ENCODE data around the gene EFCAB14. TPM values are rescaled to one million over a fixed set of nuclear protein-coding genes. Genes with fewer than 3 reads are reported as not detected.
"Not testable (repeated sequence)": the region's sequence is repeated elsewhere in the genome, so short reads cannot be mapped to it uniquely, and the experiment has no call there.

The EFCAB14 gene
- total RNA-seq, 1 experiment from 2014 or later: 95.4 TPM

DNA sequence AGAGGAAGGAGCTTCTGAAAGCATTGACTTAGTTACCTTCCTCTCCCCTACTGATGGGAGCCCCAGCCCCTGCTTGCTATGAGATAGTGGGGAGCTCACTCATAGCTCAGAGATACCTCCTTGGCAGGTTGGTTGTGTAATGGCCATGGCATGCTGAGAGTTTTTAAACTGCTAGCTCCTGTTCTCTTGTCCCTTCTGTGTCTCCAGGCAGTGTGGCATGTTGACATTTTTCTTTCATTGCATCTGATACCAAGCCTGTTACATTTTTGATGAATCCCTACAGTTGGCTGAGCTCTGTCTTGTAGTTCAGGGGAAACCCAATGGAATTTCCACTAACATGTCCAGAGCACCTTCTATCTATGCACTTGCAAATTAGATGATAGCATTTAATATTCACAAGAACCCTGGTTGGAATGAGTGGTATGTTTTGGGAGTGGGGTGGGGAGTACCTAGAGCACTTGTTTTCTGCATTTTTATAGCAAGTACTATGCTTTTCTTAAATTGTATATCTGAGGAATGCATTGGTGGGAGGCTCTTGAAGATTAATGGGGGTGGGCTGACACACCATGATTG is 39.1 kb upstream of the EFCAB14 start:
- intact Hi-C loops (cut with micrococcal nuclease; ENCODE audit: unreplicated experiment): loop anchor here (1.0 to 5.0 kb wide), 5 partner anchors 9 to 147 kb away; partner anchors contain the start of gene EFCAB14
- peak overlapping the region; percentile 90 for H3K27ac ChIP-seq
- no peaks in the 10 kb centered on the region for H3K79me2 ChIP-seq (ENCODE audit: low read depth)
- no peaks in the 10 kb centered on the region for H3K9me3 ChIP-seq (ENCODE audit: insufficient read depth, low read depth)
- peak overlapping the region; percentile 77 for H3K4me2 ChIP-seq
- H3K27me3 ChIP-seq (ENCODE audit: insufficient read depth, low read depth): no peaks in the 10 kb centered on the region
- BruUV-seq (replicated peaks): no TSS peak
- no peak for TF ChIP-seq EZH2 (IDR thresholded peaks at IDR 0.05; ENCODE audit: low read depth)
- TF ChIP-seq, protein P1, sequence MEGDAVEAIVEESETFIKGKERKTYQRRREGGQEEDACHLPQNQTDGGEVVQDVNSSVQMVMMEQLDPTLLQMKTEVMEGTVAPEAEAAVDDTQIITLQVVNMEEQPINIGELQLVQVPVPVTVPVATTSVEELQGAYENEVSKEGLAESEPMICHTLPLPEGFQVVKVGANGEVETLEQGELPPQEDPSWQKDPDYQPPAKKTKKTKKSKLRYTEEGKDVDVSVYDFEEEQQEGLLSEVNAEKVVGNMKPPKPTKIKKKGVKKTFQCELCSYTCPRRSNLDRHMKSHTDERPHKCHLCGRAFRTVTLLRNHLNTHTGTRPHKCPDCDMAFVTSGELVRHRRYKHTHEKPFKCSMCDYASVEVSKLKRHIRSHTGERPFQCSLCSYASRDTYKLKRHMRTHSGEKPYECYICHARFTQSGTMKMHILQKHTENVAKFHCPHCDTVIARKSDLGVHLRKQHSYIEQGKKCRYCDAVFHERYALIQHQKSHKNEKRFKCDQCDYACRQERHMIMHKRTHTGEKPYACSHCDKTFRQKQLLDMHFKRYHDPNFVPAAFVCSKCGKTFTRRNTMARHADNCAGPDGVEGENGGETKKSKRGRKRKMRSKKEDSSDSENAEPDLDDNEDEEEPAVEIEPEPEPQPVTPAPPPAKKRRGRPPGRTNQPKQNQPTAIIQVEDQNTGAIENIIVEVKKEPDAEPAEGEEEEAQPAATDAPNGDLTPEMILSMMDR (conservative IDR thresholded peaks at IDR 0.05): no peak
- H3K36me3 ChIP-seq (ENCODE audit: low read depth): no peaks in the 10 kb centered on the region
- DNase-seq: no peak
- H3K4me3 ChIP-seq: peak overlapping the region; percentile 22; the same call in 1 of the 2 replicates
- ChIA-PET CTCF (interaction anchor here (0.6 to 1.4 kb wide), 7 partner anchors 9 to 152 kb away, joined by 3 to 10 read pairs (median 9); no protein-coding TSS in a partner anchor), POLR2A (ENCODE audit: unreplicated experiment) (interaction anchor here (0.5 to 1.3 kb wide), 11 partner anchors 9 to 1418 kb away, joined by 3 to 13 read pairs (median 4); no protein-coding TSS in a partner anchor)
- peaks cover 23% of the 10 kb centered on the region; the same call in 1 of the 2 replicates for H3F3A ChIP-seq (ENCODE audit: insufficient read depth, low read depth)
- H3K4me1 ChIP-seq (replicated peaks; ENCODE audit: insufficient read depth): peaks cover 61% of the 10 kb centered on the region
- 0 out of 2 replicates have a peak overlapping the region, but pooled peaks have one; percentile 54 for H2AFZ ChIP-seq
- no peaks in the 10 kb centered on the region for H4K20me1 ChIP-seq (ENCODE audit: insufficient read depth)
- no peaks in the 10 kb centered on the region for H3K9me2 ChIP-seq (ENCODE audit: insufficient read depth)

DNA sequence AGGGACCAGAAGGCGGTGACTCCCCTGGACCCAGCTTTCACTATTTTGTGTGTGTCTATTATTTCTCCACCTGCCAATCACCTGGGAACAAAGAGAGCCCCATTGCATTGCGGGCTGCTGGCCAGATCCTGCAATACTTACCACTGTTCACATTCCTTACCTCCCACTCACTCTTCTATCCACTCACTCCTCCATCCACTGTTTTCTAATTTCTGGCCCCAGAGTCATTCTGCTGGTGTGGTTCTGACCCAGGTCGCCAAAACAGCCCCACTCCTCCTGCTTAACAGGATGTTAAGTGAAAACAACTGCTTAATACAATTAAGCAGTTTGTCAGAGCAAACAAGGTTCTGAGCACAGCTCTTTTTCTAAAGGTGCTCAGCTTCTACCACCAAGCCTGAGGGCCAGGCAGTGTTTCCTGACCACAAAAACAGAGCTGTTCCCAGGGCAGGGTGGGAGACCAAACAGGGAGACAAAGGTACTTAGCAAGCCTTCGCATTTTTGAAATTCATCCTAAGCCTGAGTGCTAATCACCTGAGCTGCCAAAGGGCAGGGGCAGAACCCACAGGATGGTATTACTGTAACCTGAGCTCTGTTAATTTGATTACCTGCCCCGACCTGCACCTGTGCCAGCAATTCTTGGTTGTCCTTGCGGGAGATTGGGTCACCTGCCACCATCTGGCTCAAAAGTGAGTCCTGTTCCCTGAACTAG is 38.5 kb upstream of the EFCAB14 start:
- BruUV-seq (replicated peaks): no TSS peak
- TF ChIP-seq EZH2 (IDR thresholded peaks at IDR 0.05; ENCODE audit: low read depth): no peak
- TF ChIP-seq, protein P1 (conservative IDR thresholded peaks at IDR 0.05): no peak
- H3K79me2 ChIP-seq (ENCODE audit: low read depth): no peaks in the 10 kb centered on the region
- H4K20me1 ChIP-seq (ENCODE audit: insufficient read depth): no peaks in the 10 kb centered on the region
- ChIA-PET POLR2A (ENCODE audit: unreplicated experiment) (interaction anchor here (0.5 to 1.3 kb wide), 9 partner anchors 8 to 1417 kb away, joined by 3 to 13 read pairs (median 4); no protein-coding TSS in a partner anchor), CTCF (interaction anchor here (0.8 to 1.4 kb wide), 5 partner anchors 8 to 151 kb away, joined by 3 to 10 read pairs (median 9); no protein-coding TSS in a partner anchor)
- intact Hi-C loops (cut with micrococcal nuclease; ENCODE audit: unreplicated experiment): loop anchor here (1.0 to 5.0 kb wide), 5 partner anchors 8 to 147 kb away; partner anchors contain the start of gene EFCAB14
- H3K4me2 ChIP-seq: peak overlapping the region; percentile 77
- H3K9me3 ChIP-seq (ENCODE audit: insufficient read depth, low read depth): no peaks in the 10 kb centered on the region
- H3K27ac ChIP-seq: peak overlapping the region; percentile 90
- peaks cover 23% of the 10 kb centered on the region; the same call in 1 of the 2 replicates for H3F3A ChIP-seq (ENCODE audit: insufficient read depth, low read depth)
- no peaks in the 10 kb centered on the region for H3K36me3 ChIP-seq (ENCODE audit: low read depth)
- peaks cover 67% of the 10 kb centered on the region for H3K4me1 ChIP-seq (replicated peaks; ENCODE audit: insufficient read depth)
- no peak overlapping the region; the same call in 1 of the 2 replicates for H2AFZ ChIP-seq
- no peaks in the 10 kb centered on the region for H3K9me2 ChIP-seq (ENCODE audit: insufficient read depth)
- H3K4me3 ChIP-seq: peak overlapping the region; percentile 22; the same call in 1 of the 2 replicates
- DNase-seq: peak; percentile 87 to 96
- no peaks in the 10 kb centered on the region for H3K27me3 ChIP-seq (ENCODE audit: insufficient read depth, low read depth)

DNA sequence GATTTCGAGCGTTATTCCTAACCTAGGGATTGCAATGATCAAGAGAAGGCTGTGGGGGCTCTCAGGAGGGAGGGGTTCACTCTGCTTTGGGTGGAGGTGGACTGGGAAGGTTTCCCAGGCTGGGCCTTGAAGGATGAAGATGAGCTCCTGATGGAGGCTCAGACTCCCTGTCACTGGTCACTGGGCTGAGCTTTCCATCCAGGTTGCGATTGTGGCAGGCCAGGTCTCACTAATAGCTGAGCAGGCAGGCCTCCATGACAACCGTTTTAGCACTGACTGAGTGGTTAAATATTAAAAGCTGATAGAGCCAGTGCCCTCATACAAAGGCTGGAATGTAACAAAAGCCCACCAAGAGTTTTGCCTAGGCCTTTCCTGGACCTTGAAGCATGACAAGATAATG is 36.2 kb upstream of the EFCAB14 start:
- peaks cover 77% of the 10 kb centered on the region for H3K4me1 ChIP-seq (replicated peaks; ENCODE audit: insufficient read depth)
- H3K9me3 ChIP-seq (ENCODE audit: insufficient read depth, low read depth): no peaks in the 10 kb centered on the region
- BruUV-seq (replicated peaks): TSS peak; percentile 89
- ChIA-PET POLR2A (ENCODE audit: unreplicated experiment) (no interaction called here), CTCF (no interaction called here)
- no peaks in the 10 kb centered on the region for H3K27me3 ChIP-seq (ENCODE audit: insufficient read depth, low read depth)
- H3K4me2 ChIP-seq: peak overlapping the region; percentile 37; the same call in 1 of the 2 replicates
- no peaks in the 10 kb centered on the region for H3K9me2 ChIP-seq (ENCODE audit: insufficient read depth)
- intact Hi-C loops (cut with micrococcal nuclease; ENCODE audit: unreplicated experiment): loop anchor here (5.0 kb wide), 1 partner anchor 102 kb away; no protein-coding TSS in a partner anchor
- TF ChIP-seq EZH2 (IDR thresholded peaks at IDR 0.05; ENCODE audit: low read depth): no peak
- TF ChIP-seq, protein P1 (conservative IDR thresholded peaks at IDR 0.05): no peak
- no peak overlapping the region for H2AFZ ChIP-seq
- H4K20me1 ChIP-seq (ENCODE audit: insufficient read depth): no peaks in the 10 kb centered on the region
- no peaks in the 10 kb centered on the region for H3K79me2 ChIP-seq (ENCODE audit: low read depth)
- no peak overlapping the region for H3K4me3 ChIP-seq
- H3K27ac ChIP-seq: peak overlapping the region; percentile 45; the same call in 1 of the 2 replicates
- peaks cover 23% of the 10 kb centered on the region; the same call in 1 of the 2 replicates for H3F3A ChIP-seq (ENCODE audit: insufficient read depth, low read depth)
- no peak for DNase-seq
- H3K36me3 ChIP-seq (ENCODE audit: low read depth): no peaks in the 10 kb centered on the region

DNA sequence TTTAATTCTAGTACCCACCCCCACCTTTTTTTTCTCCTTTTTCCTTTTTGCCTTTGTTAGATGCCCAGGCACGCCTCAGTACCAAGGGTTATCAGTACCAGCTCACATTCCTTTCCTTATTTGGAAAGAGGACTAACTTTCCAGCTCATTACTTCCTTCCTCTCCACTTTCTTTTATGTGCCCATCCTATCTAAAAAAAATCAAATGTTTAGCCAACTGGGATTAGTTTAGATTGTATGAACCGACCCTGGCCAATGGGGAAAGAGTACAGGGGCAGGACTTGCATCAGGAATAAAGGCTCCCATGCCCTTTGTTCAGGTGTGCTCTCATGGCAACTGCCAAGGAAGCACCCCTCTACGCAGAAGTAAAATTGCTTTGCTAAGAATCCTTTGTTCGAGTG is 35.8 kb upstream of the EFCAB14 start:
- H2AFZ ChIP-seq; H3K79me2 ChIP-seq (ENCODE audit: low read depth); H3K9me3 ChIP-seq (ENCODE audit: insufficient read depth, low read depth); BruUV-seq (replicated peaks); H3K4me3 ChIP-seq; H4K20me1 ChIP-seq (ENCODE audit: insufficient read depth); CTCF ChIA-PET; H3K9me2 ChIP-seq (ENCODE audit: insufficient read depth); H3K36me3 ChIP-seq (ENCODE audit: low read depth); H3K27me3 ChIP-seq (ENCODE audit: insufficient read depth, low read depth): not testable (repeated sequence)
- peak; percentile 46 to 85 for DNase-seq
- H3F3A ChIP-seq (ENCODE audit: insufficient read depth, low read depth): peaks cover 26% of the 10 kb centered on the region; the same call in 1 of the 2 replicates
- intact Hi-C loops (cut with micrococcal nuclease; ENCODE audit: unreplicated experiment): loop anchor here (5.0 kb wide), 1 partner anchor 103 kb away; no protein-coding TSS in a partner anchor
- POLR2A ChIA-PET (ENCODE audit: unreplicated experiment): interaction anchor here (0.6 to 0.7 kb wide), 2 partner anchors 44 to 50 kb away, joined by 4 to 7 read pairs; no protein-coding TSS in a partner anchor
- H3K4me2 ChIP-seq: peak overlapping the region; percentile 37; the same call in 1 of the 2 replicates
- H3K4me1 ChIP-seq (replicated peaks; ENCODE audit: insufficient read depth): peaks cover 79% of the 10 kb centered on the region
- H3K27ac ChIP-seq: peak overlapping the region; percentile 45; the same call in 1 of the 2 replicates

All from PC-9 (cell line).